Epithelial cell of proximal tubule (primary cell): ENCODE data around the gene NT5C1A. TPM values are rescaled to one million over a fixed set of nuclear protein-coding genes. Genes with fewer than 3 reads are reported as not detected.

Source experiments
- DNase-seq: peaks from one replicate; pipeline ENCODE4 v3.0.0-alpha.2; 2011; ENCODE audit warnings: low read depth
- H3K4me3 ChIP-seq: 2 replicates; pipeline ENCODE4 v1.5.1; 2011; ENCODE audit warnings: low read depth, mild to moderate bottlenecking, low read length
- total RNA-seq: library from RNA; depleted of rRNA; stranded (reverse); fragments of >200 nt; gene quantifications from 2 replicates; pipeline ENCODE4 v1.2.3, GENCODE V29; 2015
- TF ChIP-seq, protein P1 (sequence below): conservative IDR thresholded peaks from 2 replicates; pipeline ENCODE4 v1.5.1; 2012; ENCODE audit warnings: low read depth, mild to moderate bottlenecking, low read length

The NT5C1A gene
- not detected in 2 replicates for total RNA-seq

DNA sequence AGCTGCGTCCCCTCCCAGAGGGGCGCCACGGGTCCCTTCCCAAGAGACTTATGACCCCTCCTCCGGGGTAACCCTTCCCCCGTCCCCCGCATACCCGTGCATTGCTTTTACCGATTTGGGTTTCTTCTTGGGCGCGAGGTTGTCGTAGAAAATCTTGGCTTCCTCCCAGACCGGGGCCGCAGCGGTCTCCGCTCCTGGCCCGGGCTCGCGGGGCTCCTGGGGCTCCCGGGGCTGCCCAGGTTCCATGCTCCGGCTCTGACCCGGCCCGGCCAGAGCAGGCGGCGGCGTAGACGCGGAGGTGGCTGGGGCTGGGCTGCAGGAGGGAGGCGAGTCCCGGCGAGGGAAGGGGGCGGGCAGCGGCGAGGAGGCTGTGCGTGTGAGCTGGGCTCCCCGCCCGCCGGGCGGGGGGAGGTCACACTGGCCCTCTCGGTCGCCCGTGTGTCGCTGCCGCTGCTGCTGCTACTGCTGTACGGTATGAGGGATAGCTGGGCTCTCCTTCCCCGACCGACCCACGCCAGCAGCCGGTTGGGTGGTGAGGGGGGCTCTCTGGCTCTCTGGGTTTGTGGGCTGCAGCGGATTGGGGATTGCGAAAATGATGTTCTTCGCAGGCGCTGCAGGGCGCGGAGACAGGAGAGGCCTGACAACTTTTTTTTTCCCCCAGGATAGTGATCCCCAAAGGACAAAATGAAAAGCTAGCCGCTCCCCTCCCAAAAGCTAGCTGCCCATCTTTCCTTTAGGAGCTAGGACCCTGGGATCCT lies at the start of gene NT5C1A:
TSS of gene NT5C1A (minus strand) at position 315 of the 758 bp plus-strand sequence. CDS start at position 246, 69 bp downstream.
- peak within 1 kb of the TSS; percentile 45 for H3K4me3 ChIP-seq

GRCh38 chr1:39721664-39722063 lies 49.8 kb upstream of the NT5C1A start:
- DNase-seq = no peak
- TF ChIP-seq, protein P1, sequence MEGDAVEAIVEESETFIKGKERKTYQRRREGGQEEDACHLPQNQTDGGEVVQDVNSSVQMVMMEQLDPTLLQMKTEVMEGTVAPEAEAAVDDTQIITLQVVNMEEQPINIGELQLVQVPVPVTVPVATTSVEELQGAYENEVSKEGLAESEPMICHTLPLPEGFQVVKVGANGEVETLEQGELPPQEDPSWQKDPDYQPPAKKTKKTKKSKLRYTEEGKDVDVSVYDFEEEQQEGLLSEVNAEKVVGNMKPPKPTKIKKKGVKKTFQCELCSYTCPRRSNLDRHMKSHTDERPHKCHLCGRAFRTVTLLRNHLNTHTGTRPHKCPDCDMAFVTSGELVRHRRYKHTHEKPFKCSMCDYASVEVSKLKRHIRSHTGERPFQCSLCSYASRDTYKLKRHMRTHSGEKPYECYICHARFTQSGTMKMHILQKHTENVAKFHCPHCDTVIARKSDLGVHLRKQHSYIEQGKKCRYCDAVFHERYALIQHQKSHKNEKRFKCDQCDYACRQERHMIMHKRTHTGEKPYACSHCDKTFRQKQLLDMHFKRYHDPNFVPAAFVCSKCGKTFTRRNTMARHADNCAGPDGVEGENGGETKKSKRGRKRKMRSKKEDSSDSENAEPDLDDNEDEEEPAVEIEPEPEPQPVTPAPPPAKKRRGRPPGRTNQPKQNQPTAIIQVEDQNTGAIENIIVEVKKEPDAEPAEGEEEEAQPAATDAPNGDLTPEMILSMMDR = no peak
- no peak overlapping the region for H3K4me3 ChIP-seq

More for the DNA sequence above, at the start of gene NT5C1A:
- TF ChIP-seq, protein P1 = no peak
- no peak for DNase-seq

- TF ChIP-seq, protein P1 = peak; percentile 58
- no peak for DNase-seq
- no peak overlapping the region for H3K4me3 ChIP-seq
Observed at GRCh38 chr1:39720094-39720999, 48.4 kb upstream of the NT5C1A start.

- TF ChIP-seq, protein P1 = no peak
- DNase-seq = no peak
- no peak overlapping the region for H3K4me3 ChIP-seq
Observed at GRCh38 chr1:39717809-39718208, 45.9 kb upstream of the NT5C1A start.

DNA sequence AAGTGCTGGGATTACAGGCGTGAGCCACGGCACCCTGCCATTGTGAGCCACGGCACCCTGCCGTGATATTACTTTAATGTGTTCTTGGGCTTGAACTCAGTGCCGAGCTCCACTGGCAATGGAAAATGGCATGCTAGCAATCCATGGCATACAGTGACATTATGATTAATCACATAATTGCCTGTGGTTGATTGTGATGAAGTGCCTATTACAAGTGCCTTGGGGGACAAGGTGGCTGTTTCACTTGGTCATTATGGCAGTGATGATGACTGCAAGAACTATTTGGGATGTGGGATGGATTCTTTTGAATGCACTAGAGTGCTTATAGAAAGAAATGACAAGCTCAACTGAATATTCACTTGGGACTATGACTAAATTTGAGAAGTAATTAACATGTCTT lies 41.6 kb upstream of the NT5C1A start:
- H3K4me3 ChIP-seq = no peak overlapping the region
- no peak for DNase-seq
- TF ChIP-seq, protein P1 = no peak

DNA sequence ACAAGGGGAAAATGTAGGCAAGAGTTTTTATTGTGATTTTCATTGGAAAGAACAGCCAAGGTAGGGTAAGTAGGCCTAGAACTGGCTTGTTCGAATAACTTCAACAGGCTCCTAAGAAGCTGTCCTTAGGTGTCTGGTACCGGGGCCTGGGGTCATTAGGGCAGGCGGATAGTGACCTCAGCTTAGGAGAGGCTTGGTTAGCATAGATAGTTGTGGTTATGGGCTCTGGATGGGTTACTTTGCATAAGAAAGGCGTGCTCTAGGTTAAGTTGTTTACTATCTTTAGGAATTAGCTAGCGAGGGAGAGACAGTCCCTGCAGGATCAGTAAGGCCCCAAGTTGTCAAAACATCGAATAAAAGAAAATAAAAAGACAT lies 40.0 kb upstream of the NT5C1A start:
- no peak for DNase-seq
- TF ChIP-seq, protein P1 = no peak
- H3K4me3 ChIP-seq = no peak overlapping the region
